CD4-positive, alpha-beta T cell treated with Interleukin-1 beta for 1 hour (primary cell): Measurements from ENCODE around the gene NRP2.

ENCODE experiments used
- DNase-seq, 2 donors: peaks; one replicate each; pipeline ENCODE4 v3.0.0-alpha.2; 2020 to 2022

The NRP2 gene

GRCh38 chr2:205688417-205689200, 6.3 kb downstream of the NRP2 start:
- no peak for DNase-seq

- DNase-seq: no peak
Measured at GRCh38 chr2:205689820-205690219, 7.5 kb downstream of the NRP2 start.

GRCh38 chr2:205692104-205692503, 9.8 kb downstream of the NRP2 start:
- no peak for DNase-seq

- no peak for DNase-seq
Measured at GRCh38 chr2:205694256-205694655, 12.0 kb downstream of the NRP2 start.

- no peak for DNase-seq
Measured at GRCh38 chr2:205695460-205695991, 13.2 kb downstream of the NRP2 start.

- no peak for DNase-seq
Measured at GRCh38 chr2:205696331-205696926, 14.1 kb downstream of the NRP2 start.

GRCh38 chr2:205696927-205697441, 14.7 kb downstream of the NRP2 start:
- no peak for DNase-seq

GRCh38 chr2:205698286-205699268, 16.3 kb downstream of the NRP2 start:
- DNase-seq: no peak

- no peak for DNase-seq
Measured at GRCh38 chr2:205699515-205700289, 17.4 kb downstream of the NRP2 start.

GRCh38 chr2:205700331-205701132, 18.2 kb downstream of the NRP2 start:
- DNase-seq: peak in 1 of 2 donors; percentile 34

- no peak for DNase-seq
Measured at GRCh38 chr2:205701509-205701908, 19.2 kb downstream of the NRP2 start.

- DNase-seq: no peak
Measured at GRCh38 chr2:205702576-205702975, 20.3 kb downstream of the NRP2 start.

GRCh38 chr2:205703471-205704126, 21.3 kb downstream of the NRP2 start:
- no peak for DNase-seq

GRCh38 chr2:205704127-205704741, 21.9 kb downstream of the NRP2 start:
- DNase-seq: no peak

GRCh38 chr2:205705511-205706349, 23.4 kb downstream of the NRP2 start:
- no peak for DNase-seq

GRCh38 chr2:205706769-205707381, 24.6 kb downstream of the NRP2 start:
- peak in 1 of 2 donors; percentile 71 for DNase-seq

GRCh38 chr2:205708231-205708631, 25.9 kb downstream of the NRP2 start:
- DNase-seq: no peak

GRCh38 chr2:205709319-205709718, 27.0 kb downstream of the NRP2 start:
- DNase-seq: no peak

GRCh38 chr2:205712508-205712907, 30.2 kb downstream of the NRP2 start:
- DNase-seq: peak in 1 of 2 donors; percentile 11
